Skin epidermis (tissue), 12 donors: ENCODE results near the gene MPP1.

ENCODE experiments used
- H3K27ac ChIP-seq, 21 experiments: fragments of 200-600 bp; sonication (generic) in 11 of 21; one replicate each; pipeline ENCODE4 v1.5.0; 2020; ENCODE audit warnings: mild to moderate bottlenecking in 3 of 21, inconsistent platforms in 2 of 21, moderate library complexity in 2 of 21
- H3K4me3 ChIP-seq, 7 experiments: fragments of 200-600 bp; sonication (generic) in 2 of 7; one replicate each; pipeline ENCODE4 v1.5.0; 2020; ENCODE audit warnings: inconsistent platforms in 2 of 7, mild to moderate bottlenecking in 2 of 7, moderate library complexity in 1 of 7

The MPP1 gene

GRCh38 chrX:154735695-154736393 lies 69.4 kb downstream of the MPP1 start:
- H3K4me3 ChIP-seq, result no peak overlapping the region
- peak overlapping the region in 11 of 21 experiments; percentile 19 to 89 (median 50) for H3K27ac ChIP-seq

GRCh38 chrX:154734061-154734781 lies 71.1 kb downstream of the MPP1 start:
- Histone ChIP-seq H3K27ac (peak overlapping the region in 17 of 21 experiments; percentile 4 to 89 (median 67)), H3K4me3 (no peak overlapping the region)

- Histone ChIP-seq H3K27ac (peak overlapping the region in 8 of 21 experiments; percentile 21 to 89 (median 76)), H3K4me3 (no peak overlapping the region)
These were observed 72.2 kb downstream of the MPP1 start for GRCh38 chrX:154733066-154733425.

GRCh38 chrX:154732421-154733065 lies 72.7 kb downstream of the MPP1 start:
- peak overlapping the region in 9 of 21 experiments; percentile 36 to 89 (median 75) for H3K27ac ChIP-seq

GRCh38 chrX:154731881-154732280 lies 73.4 kb downstream of the MPP1 start:
- H3K4me3 ChIP-seq, result no peak overlapping the region
- peak overlapping the region in 4 of 21 experiments; percentile 14 to 87 (median 59) for H3K27ac ChIP-seq

More at GRCh38 chrX:154732421-154733065, 72.7 kb downstream of the MPP1 start:
- no peak overlapping the region for H3K4me3 ChIP-seq

- H3K27ac ChIP-seq, result peak overlapping the region in 4 of 21 experiments; percentile 3 to 87 (median 35)
- no peak overlapping the region for H3K4me3 ChIP-seq
These were observed 74.1 kb downstream of the MPP1 start for GRCh38 chrX:154731184-154731583.

- Histone ChIP-seq H3K4me3 (no peak overlapping the region), H3K27ac (peak overlapping the region in 10 of 21 experiments; percentile 19 to 87 (median 30))
These were observed 74.9 kb downstream of the MPP1 start for GRCh38 chrX:154730253-154730891.

GRCh38 chrX:154729439-154729838 lies 75.8 kb downstream of the MPP1 start:
- Histone ChIP-seq H3K4me3 (no peak overlapping the region), H3K27ac (peak overlapping the region in 3 of 21 experiments; percentile 9 to 26 (median 19))
